GM12874 (cell line): Measurements from ENCODE around the gene APBA2.

Source experiments
- CTCF ChIP-seq: IDR thresholded peaks from 2 replicates; pipeline ENCODE4 v1.5.1; 2011; ENCODE audit warnings: low read depth, mild to moderate bottlenecking, control low read depth, low read length, moderate library complexity; ENCODE audit not compliant: insufficient read depth

Gene APBA2

DNA sequence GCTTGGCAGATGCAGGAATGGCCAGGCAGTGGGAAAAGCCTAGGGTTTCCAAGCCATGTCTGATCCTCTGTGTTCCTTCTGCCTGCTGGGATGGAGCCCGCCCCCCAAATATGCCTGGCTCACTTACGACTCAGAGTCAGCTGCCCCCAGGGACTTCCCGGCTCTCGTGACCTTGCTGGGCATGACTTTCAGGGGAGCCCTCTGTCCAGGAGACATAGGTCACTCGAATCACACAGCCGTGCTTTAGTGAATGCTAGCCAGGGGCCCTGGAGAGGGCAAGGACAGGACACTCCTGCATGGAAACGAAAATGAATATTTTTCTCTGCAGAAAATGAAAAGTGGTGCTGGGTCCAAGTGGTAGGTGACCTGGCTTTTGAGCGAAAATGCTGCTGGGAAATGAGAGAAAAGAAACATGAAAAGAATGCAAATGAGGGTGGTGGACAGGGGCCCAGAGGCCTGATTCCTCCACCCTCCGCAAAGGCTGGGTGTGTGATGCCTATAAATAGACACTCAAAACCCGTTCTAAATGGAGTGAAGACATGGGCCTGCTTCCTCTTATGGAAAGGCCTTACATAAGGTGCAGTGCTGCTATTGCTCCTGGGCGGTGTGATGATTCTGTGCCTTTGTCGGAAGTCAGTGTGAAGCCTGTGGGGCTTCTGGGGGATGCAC, 107.4 kb downstream of the APBA2 start:
- no peak for TF ChIP-seq CTCF

DNA sequence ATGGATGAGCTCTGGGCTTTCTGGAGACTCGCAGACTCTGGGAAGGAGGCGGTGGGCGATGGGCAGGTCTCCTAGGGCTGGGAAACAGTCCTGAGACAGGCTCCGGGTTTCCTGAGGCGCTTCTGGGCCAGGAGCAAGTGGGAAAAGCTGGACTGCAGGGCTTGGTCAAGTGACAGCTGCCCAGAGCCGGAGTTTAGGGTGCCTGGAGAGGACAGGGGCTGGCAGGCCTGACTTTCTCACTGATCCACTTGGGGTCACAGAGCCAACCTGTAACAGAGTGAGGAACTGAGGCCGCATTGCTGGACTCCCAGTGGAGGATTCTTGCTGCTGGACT, 107.9 kb downstream of the APBA2 start:
- no peak for TF ChIP-seq CTCF

DNA sequence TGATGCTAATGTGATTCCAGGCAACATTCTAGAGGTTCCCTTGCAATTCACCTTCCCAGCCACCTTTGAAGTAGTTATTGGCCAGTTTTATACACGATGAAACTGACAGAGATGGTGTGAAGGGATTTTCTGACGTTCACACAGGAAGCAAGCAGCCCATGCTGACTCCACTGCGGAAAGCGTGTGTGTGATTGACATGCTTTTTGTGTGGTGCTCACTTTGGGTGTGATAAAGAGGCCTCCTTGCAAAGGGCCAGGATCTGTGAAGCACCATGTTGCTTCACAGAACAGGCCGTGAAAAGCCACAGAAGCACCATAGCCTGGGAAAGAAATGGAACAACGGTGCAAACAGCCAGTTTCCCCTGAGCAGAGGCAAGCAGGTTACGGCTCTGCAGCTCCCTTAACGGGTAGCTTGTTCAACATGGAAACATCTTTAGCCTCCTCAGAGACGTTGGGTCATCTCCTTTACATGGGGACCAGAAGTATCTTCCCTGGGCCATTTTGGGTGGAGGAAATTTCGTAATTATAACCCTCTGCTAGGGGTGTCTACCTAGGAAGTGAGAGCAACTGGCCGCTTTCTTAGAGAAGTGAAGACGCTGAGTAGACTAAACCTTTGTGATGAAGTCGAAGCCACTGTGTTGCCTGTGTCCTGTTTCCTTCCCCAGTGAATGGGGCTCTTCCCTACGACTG, 108.5 kb downstream of the APBA2 start:
- no peak for TF ChIP-seq CTCF

DNA sequence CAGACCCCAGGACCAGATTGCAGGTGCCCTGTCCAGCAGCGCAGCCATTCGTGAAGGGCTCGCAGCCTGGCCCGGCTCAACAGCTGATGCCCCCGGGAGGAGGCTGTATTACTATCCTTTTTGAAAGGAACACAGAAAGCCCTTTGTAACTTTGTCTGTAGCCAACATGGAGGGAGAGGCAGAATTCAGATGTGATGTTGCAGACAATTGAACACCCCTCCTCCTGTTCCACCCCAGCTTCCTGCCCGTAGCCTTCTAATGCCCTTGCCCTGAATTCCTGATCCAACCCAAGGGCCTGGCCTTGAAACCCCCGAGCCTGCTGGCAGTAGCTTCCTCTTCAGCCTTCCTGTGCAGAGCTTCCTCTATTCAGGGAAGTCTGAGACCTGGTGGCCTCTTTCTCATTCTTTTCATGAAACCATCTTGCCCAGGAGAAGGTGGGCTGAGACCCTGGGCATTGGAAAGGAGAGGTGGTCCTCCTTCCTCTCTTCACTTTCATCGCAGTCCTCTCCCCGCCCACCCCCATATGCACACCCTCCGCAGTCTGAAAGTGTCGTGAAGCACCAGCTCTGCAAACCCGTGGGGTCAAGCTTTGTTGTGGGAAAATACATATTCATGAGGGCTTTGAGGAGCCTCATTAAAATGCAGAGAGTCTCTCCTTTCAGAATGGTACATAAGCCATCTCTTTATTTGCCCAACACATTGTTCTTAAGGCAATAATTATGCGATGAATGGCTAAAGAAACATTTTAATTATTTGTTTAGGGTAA, 109.2 kb downstream of the APBA2 start:
- TF ChIP-seq CTCF = no peak

DNA sequence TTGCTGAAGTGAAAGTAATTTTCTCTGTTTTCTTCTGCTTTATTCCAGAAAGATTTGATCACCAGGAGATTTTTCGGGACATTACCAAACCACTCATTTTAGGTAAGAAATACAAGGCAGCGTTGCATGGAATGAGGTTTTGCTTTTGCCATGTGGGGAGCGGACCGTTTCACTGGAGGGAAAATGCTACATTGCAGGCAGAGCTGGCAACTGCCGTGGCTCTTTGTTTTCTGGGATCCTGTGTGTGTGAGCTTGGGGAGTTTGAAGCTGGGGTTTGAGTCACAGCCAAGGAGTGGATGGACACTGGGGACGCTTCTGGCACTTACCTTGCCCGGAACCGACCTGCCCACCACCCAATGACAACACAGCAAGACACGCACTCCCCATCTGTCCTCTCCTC, 109.9 kb downstream of the APBA2 start:
- no peak for TF ChIP-seq CTCF

GRCh38 chr15:28996289-28996688, 110.5 kb downstream of the APBA2 start:
- TF ChIP-seq CTCF = no peak

- no peak for TF ChIP-seq CTCF
Measured at GRCh38 chr15:28996953-28997352, 111.2 kb downstream of the APBA2 start.
